GM12878 (cell line): Measurements from ENCODE around the gene SMG6. TPM values are rescaled to one million over a fixed set of nuclear protein-coding genes. Genes with fewer than 3 reads are reported as not detected.

Source experiments
- CBX5 ChIP-seq: sonication (generic); IDR thresholded peaks from 2 replicates; pipeline ENCODE4 v1.6.1; 2016; ENCODE audit warnings: low read depth, moderate library complexity, mild to moderate bottlenecking, inconsistent platforms
- EED ChIP-seq: sonication (generic); IDR thresholded peaks from 2 replicates; pipeline ENCODE4 v1.6.1; 2016; ENCODE audit warnings: antibody characterized with exemption, low read depth
- ETV6 ChIP-seq, 2 experiments: fragments of 450-650 bp in 1 of 2; IDR thresholded peaks in 1 of 2; conservative IDR thresholded peaks in 1 of 2; 2 replicates each; pipeline ENCODE4 v1.6.1; 2014; ENCODE audit warnings: antibody characterized with exemption in 1 of 2, borderline replicate concordance in 1 of 2, low read depth in 1 of 2, mild to moderate bottlenecking in 1 of 2, moderate library complexity in 1 of 2
- HCFC1 ChIP-seq: fragments of 150-350 bp; IDR thresholded peaks from 2 replicates; pipeline ENCODE4 v1.6.1; 2014; ENCODE audit warnings: low read length
- MEF2A ChIP-seq: IDR thresholded peaks from 2 replicates; pipeline ENCODE4 v1.6.1; 2011; ENCODE audit warnings: low read depth, mild to moderate bottlenecking, low read length, moderate library complexity; ENCODE audit not compliant: insufficient read depth
- NBN ChIP-seq: fragments of 450-650 bp; IDR thresholded peaks from 2 replicates; pipeline ENCODE4 v1.6.1; 2016
- PML ChIP-seq: IDR thresholded peaks from 2 replicates; pipeline ENCODE4 v1.6.1; 2012; ENCODE audit warnings: low read length, inconsistent platforms
- RAD51 ChIP-seq: fragments of 450-650 bp; IDR thresholded peaks from 2 replicates; pipeline ENCODE4 v1.6.1; 2016; ENCODE audit warnings: moderate library complexity, mild to moderate bottlenecking, inconsistent platforms
- RFX5 ChIP-seq: IDR thresholded peaks from 2 replicates; pipeline ENCODE4 v1.6.1; 2011; ENCODE audit warnings: low read depth, low read length, improper control_type of control experiment
- SKIL ChIP-seq: fragments of 450-650 bp; IDR thresholded peaks from 2 replicates; pipeline ENCODE4 v1.6.1; 2017; ENCODE audit warnings: mild to moderate bottlenecking, low read depth, inconsistent platforms; ENCODE audit not compliant: poor library complexity, severe bottlenecking
- SPI1 ChIP-seq: IDR thresholded peaks from 2 replicates; pipeline ENCODE4 v1.6.1; 2011; ENCODE audit warnings: low read depth, mild to moderate bottlenecking, low read length, moderate library complexity, borderline replicate concordance; ENCODE audit not compliant: insufficient read depth
- TBL1XR1 ChIP-seq: IDR thresholded peaks from 2 replicates; pipeline ENCODE4 v1.6.1; 2012; ENCODE audit warnings: low read depth, low read length, improper control_type of control experiment
- YY1 ChIP-seq: IDR thresholded peaks from 2 replicates; pipeline ENCODE4 v1.6.1; 2011; ENCODE audit warnings: low read depth, mild to moderate bottlenecking, low read length
- ZNF622 ChIP-seq: fragments of 450-650 bp; IDR thresholded peaks from 2 replicates; pipeline ENCODE4 v1.6.1; 2017; ENCODE audit warnings: mild to moderate bottlenecking, inconsistent platforms
- ZNF687 ChIP-seq: fragments of 450-650 bp; IDR thresholded peaks from 2 replicates; pipeline ENCODE4 v1.6.1; 2017; ENCODE audit warnings: mild to moderate bottlenecking, moderate library complexity
- polyA plus RNA-seq, 11 experiments: library from polyadenylated mRNA; depleted of rRNA in 4 of 11; unstranded in 6 of 11; stranded (reverse) in 5 of 11; fragments of >200 nt; fragmentation: Nextera tagmentation in 4 of 11; fragmentation: Illumina TruSeq in 1 of 11; extraction: Ambion mirVana in 4 of 11; extraction: Trizol in 1 of 11; gene quantifications; 1 replicate in 1 of 11; 2 replicates in 10 of 11; pipeline versions ENCODE4 v1.2.1 to v1.2.3, GENCODE V29; 2011 to 2016; ENCODE audit warnings: inconsistent platforms in 2 of 11, missing spikeins in 2 of 11, low read depth in 1 of 11
- total RNA-seq, 4 experiments: library from RNA; depleted of rRNA in 3 of 4; stranded (reverse); fragments of >200 nt in 3 of 4; fragmentation: Illumina TruSeq in 1 of 4; extraction: Trizol in 1 of 4; gene quantifications; 2 replicates each; pipeline versions ENCODE4 v1.2.1 to v1.2.3, GENCODE V29; 2013 to 2021
- TF ChIP-seq, protein P1 (sequence below): fragments of 450-650 bp; formaldehyde crosslinking; IDR thresholded peaks from 2 replicates; pipeline ENCODE4 v1.5.0; 2022; ENCODE audit warnings: mild to moderate bottlenecking, missing genetic modification characterization
- TF ChIP-seq, protein P2 (sequence below): IDR thresholded peaks from 2 replicates; pipeline ENCODE4 v1.6.1; 2011; ENCODE audit warnings: borderline replicate concordance, low read depth, mild to moderate bottlenecking, moderate library complexity, low read length; ENCODE audit not compliant: insufficient read depth, poor library complexity, severe bottlenecking

Gene SMG6
- total and polyA plus RNA-seq, 10 of the 15 experiments (the other 5 are each of a cell fraction or from before 2014, with no cell fraction given): 0.58 to 28.7 (median 15.7) TPM

- TF ChIP-seq, protein P1, sequence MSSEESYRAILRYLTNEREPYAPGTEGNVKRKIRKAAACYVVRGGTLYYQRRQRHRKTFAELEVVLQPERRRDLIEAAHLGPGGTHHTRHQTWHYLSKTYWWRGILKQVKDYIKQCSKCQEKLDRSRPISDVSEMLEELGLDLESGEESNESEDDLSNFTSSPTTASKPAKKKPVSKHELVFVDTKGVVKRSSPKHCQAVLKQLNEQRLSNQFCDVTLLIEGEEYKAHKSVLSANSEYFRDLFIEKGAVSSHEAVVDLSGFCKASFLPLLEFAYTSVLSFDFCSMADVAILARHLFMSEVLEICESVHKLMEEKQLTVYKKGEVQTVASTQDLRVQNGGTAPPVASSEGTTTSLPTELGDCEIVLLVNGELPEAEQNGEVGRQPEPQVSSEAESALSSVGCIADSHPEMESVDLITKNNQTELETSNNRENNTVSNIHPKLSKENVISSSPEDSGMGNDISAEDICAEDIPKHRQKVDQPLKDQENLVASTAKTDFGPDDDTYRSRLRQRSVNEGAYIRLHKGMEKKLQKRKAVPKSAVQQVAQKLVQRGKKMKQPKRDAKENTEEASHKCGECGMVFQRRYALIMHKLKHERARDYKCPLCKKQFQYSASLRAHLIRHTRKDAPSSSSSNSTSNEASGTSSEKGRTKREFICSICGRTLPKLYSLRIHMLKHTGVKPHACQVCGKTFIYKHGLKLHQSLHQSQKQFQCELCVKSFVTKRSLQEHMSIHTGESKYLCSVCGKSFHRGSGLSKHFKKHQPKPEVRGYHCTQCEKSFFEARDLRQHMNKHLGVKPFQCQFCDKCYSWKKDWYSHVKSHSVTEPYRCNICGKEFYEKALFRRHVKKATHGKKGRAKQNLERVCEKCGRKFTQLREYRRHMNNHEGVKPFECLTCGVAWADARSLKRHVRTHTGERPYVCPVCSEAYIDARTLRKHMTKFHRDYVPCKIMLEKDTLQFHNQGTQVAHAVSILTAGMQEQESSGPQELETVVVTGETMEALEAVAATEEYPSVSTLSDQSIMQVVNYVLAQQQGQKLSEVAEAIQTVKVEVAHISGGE (CRISPR knock-in tag): no peak
- TF ChIP-seq YY1 (peak; percentile 7; the same call in 1 of the 2 replicates), ZNF622 (no peak), NBN (peak; percentile 83; the same call in 1 of the 2 replicates), ZNF687 (peak; percentile 98), EED (peak; percentile 82), MEF2A (peak; percentile 65), TBL1XR1 (peak; percentile 72), RFX5 (peak; percentile 75; the same call in 1 of the 2 replicates), ETV6 (conservative IDR thresholded peaks at IDR 0.05 in 1 of 2, IDR thresholded peaks at IDR 0.05 in 1 of 2; ENCODE audit: borderline replicate concordance in 1 of 2, low read depth in 1 of 2) (peak in 1 of 2 experiments; percentile 84; a peak in 2 of 4 replicates), CBX5 (0 out of 2 replicates have a peak, but pooled peaks have one; percentile 14), SPI1 (no peak), HCFC1 (no peak), PML (0 out of 2 replicates have a peak, but pooled peaks have one; percentile 36), RAD51 (peak; percentile 98), SKIL (peak; percentile 91)
- TF ChIP-seq, protein P2, sequence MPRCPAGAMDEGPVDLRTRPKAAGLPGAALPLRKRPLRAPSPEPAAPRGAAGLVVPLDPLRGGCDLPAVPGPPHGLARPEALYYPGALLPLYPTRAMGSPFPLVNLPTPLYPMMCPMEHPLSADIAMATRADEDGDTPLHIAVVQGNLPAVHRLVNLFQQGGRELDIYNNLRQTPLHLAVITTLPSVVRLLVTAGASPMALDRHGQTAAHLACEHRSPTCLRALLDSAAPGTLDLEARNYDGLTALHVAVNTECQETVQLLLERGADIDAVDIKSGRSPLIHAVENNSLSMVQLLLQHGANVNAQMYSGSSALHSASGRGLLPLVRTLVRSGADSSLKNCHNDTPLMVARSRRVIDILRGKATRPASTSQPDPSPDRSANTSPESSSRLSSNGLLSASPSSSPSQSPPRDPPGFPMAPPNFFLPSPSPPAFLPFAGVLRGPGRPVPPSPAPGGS: peak; percentile 43
These were observed 37.3 kb downstream of the SMG6 start (continued) for GRCh38 chr17:2266045-2266864.
